Natural killer cell treated with Interleukin-12 subunit alpha and Interleukin-12 subunit beta and Interleukin-15 and Interleukin-18, amount 100 ng/mL, for 72 hours (primary cell): Measurements from ENCODE around the gene RAB22A. TPM values are rescaled to one million over a fixed set of nuclear protein-coding genes. Genes with fewer than 3 reads are reported as not detected.

Experiments
- ATAC-seq, 2 donors: fragments of 150-1000 bp; cut with Tn5 transposase in 1 of 2; sonication (Bioruptor Pico), chemical (Tn5 transposase) in 1 of 2; 2 replicates each; pipeline ENCODE4 v1.10.0; 2021
- DNase-seq: peaks from one replicate; pipeline ENCODE4 v3.0.0; 2022; ENCODE audit warnings: low spot score
- H3K27ac Mint-ChIP-seq, 2 donors: 1 replicate in 1 of 2; 2 replicates in 1 of 2; pipeline ENCODE4 v1.8.0; 2022; ENCODE audit warnings: mixed read lengths in 2 of 2, mild to moderate bottlenecking in 1 of 2, moderate library complexity in 1 of 2
- H3K27me3 Mint-ChIP-seq, 2 donors: 1 replicate in 1 of 2; 2 replicates in 1 of 2; pipeline ENCODE4 v1.8.0; 2022; ENCODE audit warnings: mixed read lengths in 2 of 2
- H3K36me3 Mint-ChIP-seq: one replicate; pipeline ENCODE4 v1.8.0; 2022; ENCODE audit warnings: mixed read lengths
- H3K4me1 Mint-ChIP-seq, 2 donors: 1 replicate in 1 of 2; 2 replicates in 1 of 2; pipeline ENCODE4 v1.8.0; 2022; ENCODE audit warnings: low read depth in 2 of 2, mixed read lengths in 2 of 2, mild to moderate bottlenecking in 1 of 2
- H3K4me3 Mint-ChIP-seq: one replicate; pipeline ENCODE4 v1.8.0; 2022; ENCODE audit warnings: mixed read lengths
- H3K9me3 Mint-ChIP-seq: 2 replicates; pipeline ENCODE4 v1.8.0; 2022; ENCODE audit warnings: mixed read lengths
- total RNA-seq, 2 donors: library from RNA; stranded (reverse); gene quantifications; one replicate each; pipeline ENCODE4 v1.2.3, GENCODE V29; 2022

Gene RAB22A
- 10 to 100 TPM; 12.2 to 16.2 TPM for total RNA-seq

- no peaks in the 10 kb centered on the region for H3K9me3 Mint-ChIP-seq
- peaks cover 41 to 50% of the 10 kb centered on the region in 2 donors for H3K4me1 Mint-ChIP-seq
- DNase-seq, result peak; percentile 93
- H3K27me3 Mint-ChIP-seq, result no peaks in the 10 kb centered on the region
- peak within 1 kb of the TSS; percentile 74 to 92 for H3K27ac Mint-ChIP-seq
- ATAC-seq, result peak; percentile 83 to 92
- H3K36me3 Mint-ChIP-seq, result peaks cover 16% of the 10 kb centered on the region
- peak within 1 kb of the TSS; percentile 88 for H3K4me3 Mint-ChIP-seq
Measured at GRCh38 chr20:58309591-58310290, at the start of gene RAB22A. Gene RAB22A (plus strand): TSS chr20:58309715. CDS start chr20:58309977, 262 bp downstream.

- Mint-ChIP-seq H3K4me3 (no peak overlapping the region), H3K27me3 (no peaks in the 10 kb centered on the region), H3K4me1 (peaks cover 9 to 10% of the 10 kb centered on the region in 2 donors), H3K36me3 (peaks cover 4% of the 10 kb centered on the region), H3K27ac (no peak overlapping the region), H3K9me3 (no peaks in the 10 kb centered on the region)
- DNase-seq (no peak), ATAC-seq (no peak)
Measured at GRCh38 chr20:58260006-58260405, 49.5 kb upstream of the RAB22A start.

- Mint-ChIP-seq H3K9me3 (no peaks in the 10 kb centered on the region), H3K27me3 (no peaks in the 10 kb centered on the region), H3K36me3 (peaks cover 4% of the 10 kb centered on the region), H3K27ac (no peak overlapping the region), H3K4me3 (no peak overlapping the region), H3K4me1 (peaks cover 10 to 11% of the 10 kb centered on the region in 2 donors)
- ATAC-seq (no peak), DNase-seq (no peak)
Measured at GRCh38 chr20:58261660-58262059, 47.9 kb upstream of the RAB22A start.

- DNase-seq (no peak), ATAC-seq (no peak)
- H3K36me3 Mint-ChIP-seq, result peaks cover 4% of the 10 kb centered on the region
- H3K9me3 Mint-ChIP-seq, result no peaks in the 10 kb centered on the region
- H3K27me3 Mint-ChIP-seq, result no peaks in the 10 kb centered on the region
- no peak overlapping the region for H3K4me3 Mint-ChIP-seq
- peaks cover 13 to 19% of the 10 kb centered on the region in 2 donors for H3K4me1 Mint-ChIP-seq
- no peak overlapping the region for H3K27ac Mint-ChIP-seq
Measured at GRCh38 chr20:58264271-58264670, 45.2 kb upstream of the RAB22A start.

- Mint-ChIP-seq H3K4me1 (peaks cover 18 to 19% of the 10 kb centered on the region in 2 donors), H3K9me3 (no peaks in the 10 kb centered on the region), H3K27me3 (no peaks in the 10 kb centered on the region), H3K27ac (no peak overlapping the region), H3K36me3 (no peaks in the 10 kb centered on the region), H3K4me3 (no peak overlapping the region)
- no peak for DNase-seq
- ATAC-seq, result no peak
Measured at GRCh38 chr20:58267389-58268215, 41.9 kb upstream of the RAB22A start.

- no peaks in the 10 kb centered on the region for H3K27me3 Mint-ChIP-seq
- peak overlapping the region in 1 of 2 donors; percentile 23 for H3K27ac Mint-ChIP-seq
- no peaks in the 10 kb centered on the region for H3K9me3 Mint-ChIP-seq
- H3K4me3 Mint-ChIP-seq, result no peak overlapping the region
- peaks cover 18 to 19% of the 10 kb centered on the region in 2 donors for H3K4me1 Mint-ChIP-seq
- no peak for ATAC-seq
- peaks cover 5% of the 10 kb centered on the region for H3K36me3 Mint-ChIP-seq
- DNase-seq, result no peak
Measured at GRCh38 chr20:58268421-58268821, 41.1 kb upstream of the RAB22A start.

- peaks cover 9% of the 10 kb centered on the region for H3K36me3 Mint-ChIP-seq
- peak overlapping the region in 1 of 2 donors; percentile 23 for H3K27ac Mint-ChIP-seq
- no peaks in the 10 kb centered on the region for H3K9me3 Mint-ChIP-seq
- ATAC-seq (no peak), DNase-seq (no peak)
- no peak overlapping the region for H3K4me3 Mint-ChIP-seq
- H3K27me3 Mint-ChIP-seq, result no peaks in the 10 kb centered on the region
- peaks cover 18 to 19% of the 10 kb centered on the region in 2 donors for H3K4me1 Mint-ChIP-seq
Measured at GRCh38 chr20:58268936-58269619, 40.4 kb upstream of the RAB22A start.

GRCh38 chr20:58271606-58272351, 37.7 kb upstream of the RAB22A start:
- Mint-ChIP-seq H3K36me3 (peaks cover 9% of the 10 kb centered on the region), H3K27ac (no peak overlapping the region), H3K9me3 (no peaks in the 10 kb centered on the region), H3K4me3 (no peak overlapping the region), H3K4me1 (peaks cover 16 to 19% of the 10 kb centered on the region in 2 donors), H3K27me3 (no peaks in the 10 kb centered on the region)
- DNase-seq (no peak), ATAC-seq (peak in 1 of 2 donors; percentile 61)

GRCh38 chr20:58274384-58274783, 35.1 kb upstream of the RAB22A start:
- H3K4me1 Mint-ChIP-seq, result peaks cover 4 to 7% of the 10 kb centered on the region in 2 donors
- H3K36me3 Mint-ChIP-seq, result peaks cover 9% of the 10 kb centered on the region
- no peaks in the 10 kb centered on the region for H3K27me3 Mint-ChIP-seq
- no peaks in the 10 kb centered on the region for H3K9me3 Mint-ChIP-seq
- no peak overlapping the region for H3K27ac Mint-ChIP-seq
- DNase-seq (no peak), ATAC-seq (no peak)
- no peak overlapping the region for H3K4me3 Mint-ChIP-seq

GRCh38 chr20:58277107-58277506, 32.4 kb upstream of the RAB22A start:
- DNase-seq (no peak), ATAC-seq (no peak)
- H3K27me3 Mint-ChIP-seq, result no peaks in the 10 kb centered on the region
- H3K36me3 Mint-ChIP-seq, result peaks cover 9% of the 10 kb centered on the region
- peaks cover 1 to 7% of the 10 kb centered on the region in 2 donors for H3K4me1 Mint-ChIP-seq
- no peak overlapping the region for H3K4me3 Mint-ChIP-seq
- no peaks in the 10 kb centered on the region for H3K9me3 Mint-ChIP-seq
- H3K27ac Mint-ChIP-seq, result no peak overlapping the region

- Mint-ChIP-seq H3K4me1 (peaks cover 0 to 7% of the 10 kb centered on the region in 2 donors), H3K27me3 (no peaks in the 10 kb centered on the region), H3K27ac (no peak overlapping the region), H3K9me3 (no peaks in the 10 kb centered on the region), H3K36me3 (peaks cover 9% of the 10 kb centered on the region), H3K4me3 (no peak overlapping the region)
- ATAC-seq (no peak), DNase-seq (no peak)
Measured at GRCh38 chr20:58277578-58278472, 31.7 kb upstream of the RAB22A start.

- H3K27me3 Mint-ChIP-seq, result no peaks in the 10 kb centered on the region
- H3K4me1 Mint-ChIP-seq, result peaks cover 26 to 28% of the 10 kb centered on the region in 2 donors
- no peak for DNase-seq
- peaks cover 5% of the 10 kb centered on the region for H3K36me3 Mint-ChIP-seq
- H3K4me3 Mint-ChIP-seq, result no peak overlapping the region
- H3K9me3 Mint-ChIP-seq, result no peaks in the 10 kb centered on the region
- H3K27ac Mint-ChIP-seq, result no peak overlapping the region
- no peak for ATAC-seq
Measured at GRCh38 chr20:58286729-58287128, 22.8 kb upstream of the RAB22A start.
